ENCODE results near the gene NOL9. TPM values are rescaled to one million over a fixed set of nuclear protein-coding genes. Genes with fewer than 3 reads are reported as not detected.
A peak's percentile ranks its signal among the peaks of the same experiment; 100 is the strongest.

Gene NOL9
- total and polyA plus RNA-seq, 3 donors from 2014 or later: 11.4 to 34.6 (median 29.0) TPM

DNA sequence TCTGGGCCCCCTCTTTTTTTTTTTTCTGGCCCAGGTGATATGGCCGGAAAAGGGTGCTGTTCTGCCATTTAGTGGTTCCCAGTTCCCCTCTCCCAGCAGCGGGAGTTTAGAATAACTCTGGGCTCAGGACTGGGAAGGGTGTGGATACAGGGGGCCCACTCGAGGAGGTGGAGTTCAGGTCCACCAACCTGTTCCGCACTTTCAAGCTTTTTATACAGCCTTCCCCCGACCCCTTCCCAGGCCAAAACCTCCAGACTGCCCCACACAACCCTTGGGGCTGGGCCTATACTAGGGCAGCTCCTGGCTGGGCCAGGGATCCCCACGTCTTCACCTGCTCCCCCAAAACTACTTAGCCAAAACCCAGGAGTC is 63.2 kb downstream of the NOL9 start:
- DNase-seq: no peak
- Histone ChIP-seq H3K4me1 (peaks cover 17% of the 10 kb centered on the region), H3K27me3 (no peaks in the 10 kb centered on the region), H3K36me3 (ENCODE audit: low read depth, missing control alignments) (no peaks in the 10 kb centered on the region), H3K27ac (peak overlapping the region in 1 of 2 donors; percentile 61), H3K9me3 (no peaks in the 10 kb centered on the region), H3K4me3 (peak overlapping the region; percentile 55 to 66)
- 43% methylated on average over 6 of the region's 6 CpGs for WGBS, 2 donors
- TF ChIP-seq, protein P1, sequence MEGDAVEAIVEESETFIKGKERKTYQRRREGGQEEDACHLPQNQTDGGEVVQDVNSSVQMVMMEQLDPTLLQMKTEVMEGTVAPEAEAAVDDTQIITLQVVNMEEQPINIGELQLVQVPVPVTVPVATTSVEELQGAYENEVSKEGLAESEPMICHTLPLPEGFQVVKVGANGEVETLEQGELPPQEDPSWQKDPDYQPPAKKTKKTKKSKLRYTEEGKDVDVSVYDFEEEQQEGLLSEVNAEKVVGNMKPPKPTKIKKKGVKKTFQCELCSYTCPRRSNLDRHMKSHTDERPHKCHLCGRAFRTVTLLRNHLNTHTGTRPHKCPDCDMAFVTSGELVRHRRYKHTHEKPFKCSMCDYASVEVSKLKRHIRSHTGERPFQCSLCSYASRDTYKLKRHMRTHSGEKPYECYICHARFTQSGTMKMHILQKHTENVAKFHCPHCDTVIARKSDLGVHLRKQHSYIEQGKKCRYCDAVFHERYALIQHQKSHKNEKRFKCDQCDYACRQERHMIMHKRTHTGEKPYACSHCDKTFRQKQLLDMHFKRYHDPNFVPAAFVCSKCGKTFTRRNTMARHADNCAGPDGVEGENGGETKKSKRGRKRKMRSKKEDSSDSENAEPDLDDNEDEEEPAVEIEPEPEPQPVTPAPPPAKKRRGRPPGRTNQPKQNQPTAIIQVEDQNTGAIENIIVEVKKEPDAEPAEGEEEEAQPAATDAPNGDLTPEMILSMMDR (IDR thresholded peaks at IDR 0.05): no peak
- TF ChIP-seq POLR2A (IDR thresholded peaks at IDR 0.05): no peak
- intact Hi-C loops (cut with DNase I; ENCODE audit: low total_unique reads): no loop called here

DNA sequence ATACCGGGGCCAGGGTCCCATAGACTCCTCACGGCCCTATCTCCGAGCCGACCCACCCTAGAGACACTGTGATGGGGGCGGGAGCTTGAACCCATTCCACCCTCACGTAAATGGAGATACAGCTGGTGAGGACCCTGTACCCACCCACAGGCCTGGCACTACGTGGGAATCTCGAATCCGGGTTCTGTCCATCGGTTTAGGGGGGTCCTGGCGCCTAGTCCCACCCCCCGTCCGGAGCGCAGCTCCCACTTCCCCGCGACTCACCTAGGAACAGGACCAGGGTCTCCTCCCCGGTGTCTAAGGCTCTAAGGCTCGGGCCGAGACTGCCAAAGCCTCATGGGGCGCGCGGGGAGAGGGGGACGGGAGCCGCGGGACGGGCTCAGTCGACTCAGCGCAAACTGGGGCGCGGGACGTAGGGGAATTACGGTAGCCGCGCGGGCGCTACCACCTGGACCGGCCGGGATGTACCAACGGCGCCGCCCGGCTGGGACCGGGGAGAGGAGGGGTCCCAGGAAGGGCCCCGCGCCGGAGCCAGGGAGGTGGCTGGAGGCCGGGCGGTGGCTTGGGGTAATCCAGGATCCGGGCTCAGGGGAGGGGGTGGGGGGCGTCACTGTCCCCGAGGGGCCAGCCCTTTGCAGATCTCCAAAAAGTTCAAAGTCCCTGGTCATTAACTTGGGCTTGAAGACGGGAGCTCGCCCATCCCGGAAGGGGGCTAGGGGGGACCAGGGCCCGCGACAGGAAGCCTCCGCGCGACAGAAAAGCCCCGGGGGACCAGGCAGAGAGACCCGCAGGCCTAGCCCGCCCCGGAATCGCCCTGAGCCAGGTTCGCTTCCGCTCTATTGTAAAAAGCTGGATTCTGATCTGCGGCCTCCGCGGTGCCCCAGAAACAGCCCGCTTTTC is 63.9 kb downstream of the NOL9 start:
- TF ChIP-seq POLR2A (IDR thresholded peaks at IDR 0.05): no peak
- TF ChIP-seq, protein P1 (IDR thresholded peaks at IDR 0.05): no peak
- Histone ChIP-seq H3K9me3 (no peaks in the 10 kb centered on the region), H3K4me3 (peak overlapping the region; percentile 55 to 66), H3K27ac (peak overlapping the region; percentile 2 to 61), H3K4me1 (peaks cover 17% of the 10 kb centered on the region), H3K36me3 (ENCODE audit: low read depth, missing control alignments) (no peaks in the 10 kb centered on the region), H3K27me3 (no peaks in the 10 kb centered on the region)
- intact Hi-C loops (cut with DNase I; ENCODE audit: low total_unique reads): no loop called here
- DNase-seq: peak; percentile 78
- 1 to 2% methylated on average over 10 to 68 of the region's 70 CpGs for WGBS, 2 donors

DNA sequence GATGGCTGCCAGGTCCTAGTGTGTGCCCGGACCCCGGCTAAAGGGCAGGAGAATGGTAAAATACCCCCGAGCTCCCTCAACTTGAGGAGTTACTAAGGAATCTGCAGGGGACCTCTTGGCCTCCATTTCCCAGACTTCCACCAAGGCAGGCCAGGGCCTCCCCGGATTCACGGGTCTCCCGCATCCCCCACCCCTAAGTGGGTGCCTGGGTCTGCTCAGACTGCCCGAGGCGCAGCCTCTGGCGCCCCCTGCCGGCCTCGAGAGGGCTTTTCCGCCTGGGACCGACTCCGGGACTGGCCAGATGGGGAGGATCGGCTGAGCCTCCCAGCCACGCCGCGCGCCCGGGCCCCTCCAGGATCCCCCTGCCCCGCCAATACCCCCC is 64.5 kb downstream of the NOL9 start:
- no peaks in the 10 kb centered on the region for H3K9me3 ChIP-seq
- 5 to 16% methylated on average over 4 to 17 of the region's 21 CpGs for WGBS, 2 donors
- H3K4me3 ChIP-seq: peak overlapping the region; percentile 55 to 66
- intact Hi-C loops (cut with DNase I; ENCODE audit: low total_unique reads): no loop called here
- H3K36me3 ChIP-seq (ENCODE audit: low read depth, missing control alignments): no peaks in the 10 kb centered on the region
- H3K27me3 ChIP-seq: no peaks in the 10 kb centered on the region
- TF ChIP-seq, protein P1 (IDR thresholded peaks at IDR 0.05): peak; percentile 43 to 90 (median 78)
- TF ChIP-seq POLR2A (IDR thresholded peaks at IDR 0.05): no peak
- DNase-seq: peak; percentile 74
- peaks cover 17% of the 10 kb centered on the region for H3K4me1 ChIP-seq
- no peak overlapping the region for H3K27ac ChIP-seq

DNA sequence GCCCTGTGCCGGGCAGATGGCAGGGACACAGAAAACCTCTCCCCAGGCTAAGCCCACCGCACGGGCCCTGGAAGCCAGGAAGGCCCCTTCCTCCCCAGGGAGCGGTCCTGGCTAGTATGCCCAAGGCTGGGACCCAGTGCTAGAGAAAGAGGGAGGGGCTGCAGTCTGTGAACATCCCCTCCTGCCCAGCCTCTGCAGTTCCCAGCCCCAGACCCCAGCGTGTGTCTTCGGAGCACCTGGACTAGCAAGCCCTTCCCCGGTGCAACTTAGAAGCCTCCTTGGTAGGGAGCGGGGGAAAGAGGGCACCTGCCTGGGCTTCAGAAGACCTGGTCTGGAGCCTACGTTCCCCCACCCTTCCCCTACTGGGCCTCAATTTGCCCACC is 64.9 kb downstream of the NOL9 start:
- intact Hi-C loops (cut with DNase I; ENCODE audit: low total_unique reads): no loop called here
- H3K9me3 ChIP-seq: no peaks in the 10 kb centered on the region
- TF ChIP-seq, protein P1 (IDR thresholded peaks at IDR 0.05): no peak
- TF ChIP-seq POLR2A (IDR thresholded peaks at IDR 0.05): no peak
- peaks cover 17% of the 10 kb centered on the region for H3K4me1 ChIP-seq
- no peak overlapping the region for H3K27ac ChIP-seq
- DNase-seq: no peak
- no peaks in the 10 kb centered on the region for H3K27me3 ChIP-seq
- no peaks in the 10 kb centered on the region for H3K36me3 ChIP-seq (ENCODE audit: low read depth, missing control alignments)
- H3K4me3 ChIP-seq: no peak overlapping the region
- 70 to 85% methylated on average over 9 of the region's 9 CpGs for WGBS, 2 donors
